HepG2 (cell line): ENCODE results near the gene UBAC1. TPM values are rescaled to one million over a fixed set of nuclear protein-coding genes. Genes with fewer than 3 reads are reported as not detected.

Experiments
- AGO2 ChIP-seq: fragments of 200-400 bp; formaldehyde crosslinking; optimal IDR thresholded peaks from 2 replicates; pipeline ENCODE3; 2017; ENCODE audit warnings: mild to moderate bottlenecking, low read depth, low read length, moderate library complexity
- BORCS8-MEF2B ChIP-seq: sonication (generic); formaldehyde crosslinking; IDR thresholded peaks from 2 replicates; pipeline ENCODE4 v1.8.0; 2022; ENCODE audit warnings: mild to moderate bottlenecking, missing genetic modification reagents
- ELF1 ChIP-seq: sonication (generic); formaldehyde crosslinking; IDR thresholded peaks from 2 replicates; pipeline ENCODE4 v1.4.0; 2020; ENCODE audit warnings: missing genetic modification reagents
- ETV5 ChIP-seq: IDR thresholded peaks from 2 replicates; pipeline ENCODE4 v1.6.1; 2018; ENCODE audit warnings: missing biosample characterization, missing genetic modification reagents, inconsistent platforms, borderline replicate concordance
- FOXP1 ChIP-seq, 2 experiments: fragments of 450-650 bp in 1 of 2; IDR thresholded peaks; 2 replicates each; pipeline ENCODE4 v1.6.1; 2017 to 2018; ENCODE audit warnings: antibody characterized with exemption in 1 of 2
- GABPB1 ChIP-seq: IDR thresholded peaks from 2 replicates; pipeline ENCODE4 v1.6.1; 2016; ENCODE audit warnings: mild to moderate bottlenecking, missing genetic modification reagents, moderate library complexity, missing compliant biosample characterization
- ISX ChIP-seq: sonication (generic); formaldehyde crosslinking; conservative IDR thresholded peaks from 2 replicates; pipeline ENCODE4 v1.5.0; 2020; ENCODE audit warnings: missing genetic modification reagents
- NFYB ChIP-seq: sonication (generic); formaldehyde crosslinking; IDR thresholded peaks from 2 replicates; pipeline ENCODE4 v1.4.0; 2020; ENCODE audit warnings: missing genetic modification reagents
- RARG ChIP-seq: sonication (generic); formaldehyde crosslinking; IDR thresholded peaks from 2 replicates; pipeline ENCODE4 v1.4.0; 2020; ENCODE audit warnings: low read depth, mild to moderate bottlenecking, missing genetic modification reagents
- RBM22 ChIP-seq: fragments of 200-400 bp; formaldehyde crosslinking; optimal IDR thresholded peaks from 2 replicates; pipeline ENCODE3; 2017; ENCODE audit warnings: mild to moderate bottlenecking, low read length, moderate library complexity
- RFXAP ChIP-seq: sonication (generic); formaldehyde crosslinking; IDR thresholded peaks from 2 replicates; pipeline ENCODE4 v1.4.0; 2020; ENCODE audit warnings: missing genetic modification reagents, borderline replicate concordance
- SMAD9 ChIP-seq: sonication (generic); formaldehyde crosslinking; IDR thresholded peaks from 2 replicates; pipeline ENCODE4 v1.5.1; 2020; ENCODE audit warnings: mild to moderate bottlenecking, missing genetic modification reagents
- TP53 ChIP-seq: sonication (generic); formaldehyde crosslinking; conservative IDR thresholded peaks from 2 replicates; pipeline ENCODE4 v1.4.0; 2020; ENCODE audit warnings: missing genetic modification reagents
- ZNF256 ChIP-seq: sonication (generic); formaldehyde crosslinking; conservative IDR thresholded peaks from 2 replicates; pipeline ENCODE4 v1.4.0; 2020; ENCODE audit warnings: missing genetic modification reagents
- ZNF335 ChIP-seq: sonication (generic); formaldehyde crosslinking; IDR thresholded peaks from 2 replicates; pipeline ENCODE4 v1.4.0; 2020; ENCODE audit warnings: missing genetic modification reagents
- ZNF432 ChIP-seq: sonication (generic); formaldehyde crosslinking; IDR thresholded peaks from 2 replicates; pipeline ENCODE4 v1.5.0; 2020; ENCODE audit warnings: missing genetic modification reagents, mild to moderate bottlenecking, borderline replicate concordance
- ZNF468 ChIP-seq: sonication (generic); formaldehyde crosslinking; IDR thresholded peaks from 2 replicates; pipeline ENCODE4 v1.8.0; 2022; ENCODE audit warnings: mild to moderate bottlenecking, moderate library complexity, missing genetic modification reagents
- ZNF839 ChIP-seq: sonication (generic); formaldehyde crosslinking; IDR thresholded peaks from 2 replicates; pipeline ENCODE4 v1.4.0; 2020; ENCODE audit warnings: missing genetic modification reagents, mild to moderate bottlenecking, borderline replicate concordance
- ZNF841 ChIP-seq: sonication (generic); formaldehyde crosslinking; IDR thresholded peaks from 2 replicates; pipeline ENCODE4 v1.8.1; 2023; ENCODE audit warnings: missing genetic modification reagents, borderline replicate concordance
- polyA plus RNA-seq, 8 experiments: library from polyadenylated mRNA; depleted of rRNA in 3 of 8; stranded (reverse) in 7 of 8; unstranded in 1 of 8; fragments of >200 nt; fragmentation: Illumina TruSeq in 4 of 8; extraction: Trizol in 4 of 8; gene quantifications; 2 replicates each; pipeline versions ENCODE4 v1.2.1 to v1.2.3, GENCODE V29; 2011 to 2016; ENCODE audit warnings: low read depth in 4 of 8, missing spikeins in 1 of 8, mixed read lengths in 1 of 8; ENCODE audit not compliant: insufficient read depth in 1 of 8
- total RNA-seq, 5 experiments: library from RNA; depleted of rRNA; stranded (reverse); fragments of >200 nt; fragmentation: Illumina TruSeq; extraction: Trizol; gene quantifications; 2 replicates each; pipeline ENCODE4 v1.2.3, GENCODE V29; 2016; ENCODE audit warnings: low read depth in 1 of 5
- TF ChIP-seq, protein P1 (sequence below): sonication (generic); formaldehyde crosslinking; IDR thresholded peaks from 2 replicates; pipeline ENCODE4 v1.4.0; 2020; ENCODE audit warnings: mild to moderate bottlenecking, missing genetic modification reagents, borderline replicate concordance
- TF ChIP-seq, protein P2 (sequence below): sonication (generic); formaldehyde crosslinking; IDR thresholded peaks from 2 replicates; pipeline ENCODE4 v1.4.0; 2020; ENCODE audit warnings: missing genetic modification reagents, borderline replicate concordance
- TF ChIP-seq, protein P3 (sequence below), 2 experiments: sonication (generic) in 1 of 2; formaldehyde crosslinking in 1 of 2; IDR thresholded peaks; 2 replicates each; pipeline versions ENCODE4 v1.5.1 to v1.6.1; 2011 to 2020; ENCODE audit warnings: borderline replicate concordance in 1 of 2, low read depth in 1 of 2, low read length in 1 of 2, mild to moderate bottlenecking in 1 of 2, missing genetic modification reagents in 1 of 2, moderate library complexity in 1 of 2

UBAC1 gene
- total and polyA plus RNA-seq, 2 of the 13 experiments (the other 11 are each of a cell fraction or from before 2014, with no cell fraction given) = 32.2 to 34.1 TPM

DNA sequence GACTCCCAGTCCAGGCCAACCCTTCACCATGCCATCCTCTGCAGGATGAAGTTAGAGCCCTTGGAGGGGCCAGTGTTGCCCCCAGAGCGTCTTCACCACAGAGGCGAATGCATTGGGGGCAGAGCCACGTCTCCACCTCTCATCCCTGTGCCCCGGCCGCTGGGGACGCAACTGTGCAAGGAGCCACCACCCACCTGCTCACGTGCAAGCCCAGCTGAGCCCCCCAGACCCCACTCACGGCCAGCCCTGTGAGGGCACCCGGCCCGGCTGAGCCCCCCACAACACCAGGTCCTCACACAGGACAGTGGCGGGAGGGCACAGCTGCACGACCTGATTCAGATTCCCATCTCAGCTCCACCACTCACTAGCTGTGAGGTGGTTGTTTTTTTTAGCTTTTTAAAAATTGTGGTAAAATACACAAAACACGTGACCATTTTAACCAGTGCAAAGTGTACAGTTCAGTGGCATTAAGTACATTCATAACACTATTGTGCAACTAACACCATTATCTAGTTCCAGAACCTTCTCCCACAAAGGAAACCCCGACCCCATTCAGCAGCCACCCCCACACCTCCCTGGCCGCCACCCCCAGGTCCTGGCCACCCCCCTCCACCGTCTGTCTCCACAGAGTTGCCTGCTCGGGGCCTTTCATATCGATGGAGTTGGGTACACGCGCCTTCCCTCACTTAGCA is 33.5 kb upstream of the UBAC1 start (continued):
- TF ChIP-seq, protein P1, sequence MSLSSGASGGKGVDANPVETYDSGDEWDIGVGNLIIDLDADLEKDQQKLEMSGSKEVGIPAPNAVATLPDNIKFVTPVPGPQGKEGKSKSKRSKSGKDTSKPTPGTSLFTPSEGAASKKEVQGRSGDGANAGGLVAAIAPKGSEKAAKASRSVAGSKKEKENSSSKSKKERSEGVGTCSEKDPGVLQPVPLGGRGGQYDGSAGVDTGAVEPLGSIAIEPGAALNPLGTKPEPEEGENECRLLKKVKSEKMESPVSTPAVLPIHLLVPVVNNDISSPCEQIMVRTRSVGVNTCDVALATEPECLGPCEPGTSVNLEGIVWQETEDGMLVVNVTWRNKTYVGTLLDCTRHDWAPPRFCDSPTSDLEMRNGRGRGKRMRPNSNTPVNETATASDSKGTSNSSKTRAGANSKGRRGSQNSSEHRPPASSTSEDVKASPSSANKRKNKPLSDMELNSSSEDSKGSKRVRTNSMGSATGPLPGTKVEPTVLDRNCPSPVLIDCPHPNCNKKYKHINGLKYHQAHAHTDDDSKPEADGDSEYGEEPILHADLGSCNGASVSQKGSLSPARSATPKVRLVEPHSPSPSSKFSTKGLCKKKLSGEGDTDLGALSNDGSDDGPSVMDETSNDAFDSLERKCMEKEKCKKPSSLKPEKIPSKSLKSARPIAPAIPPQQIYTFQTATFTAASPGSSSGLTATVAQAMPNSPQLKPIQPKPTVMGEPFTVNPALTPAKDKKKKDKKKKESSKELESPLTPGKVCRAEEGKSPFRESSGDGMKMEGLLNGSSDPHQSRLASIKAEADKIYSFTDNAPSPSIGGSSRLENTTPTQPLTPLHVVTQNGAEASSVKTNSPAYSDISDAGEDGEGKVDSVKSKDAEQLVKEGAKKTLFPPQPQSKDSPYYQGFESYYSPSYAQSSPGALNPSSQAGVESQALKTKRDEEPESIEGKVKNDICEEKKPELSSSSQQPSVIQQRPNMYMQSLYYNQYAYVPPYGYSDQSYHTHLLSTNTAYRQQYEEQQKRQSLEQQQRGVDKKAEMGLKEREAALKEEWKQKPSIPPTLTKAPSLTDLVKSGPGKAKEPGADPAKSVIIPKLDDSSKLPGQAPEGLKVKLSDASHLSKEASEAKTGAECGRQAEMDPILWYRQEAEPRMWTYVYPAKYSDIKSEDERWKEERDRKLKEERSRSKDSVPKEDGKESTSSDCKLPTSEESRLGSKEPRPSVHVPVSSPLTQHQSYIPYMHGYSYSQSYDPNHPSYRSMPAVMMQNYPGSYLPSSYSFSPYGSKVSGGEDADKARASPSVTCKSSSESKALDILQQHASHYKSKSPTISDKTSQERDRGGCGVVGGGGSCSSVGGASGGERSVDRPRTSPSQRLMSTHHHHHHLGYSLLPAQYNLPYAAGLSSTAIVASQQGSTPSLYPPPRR = no peak
- TF ChIP-seq ZNF839 (CRISPR knock-in tag) = no peak
- TF ChIP-seq, protein P2, sequence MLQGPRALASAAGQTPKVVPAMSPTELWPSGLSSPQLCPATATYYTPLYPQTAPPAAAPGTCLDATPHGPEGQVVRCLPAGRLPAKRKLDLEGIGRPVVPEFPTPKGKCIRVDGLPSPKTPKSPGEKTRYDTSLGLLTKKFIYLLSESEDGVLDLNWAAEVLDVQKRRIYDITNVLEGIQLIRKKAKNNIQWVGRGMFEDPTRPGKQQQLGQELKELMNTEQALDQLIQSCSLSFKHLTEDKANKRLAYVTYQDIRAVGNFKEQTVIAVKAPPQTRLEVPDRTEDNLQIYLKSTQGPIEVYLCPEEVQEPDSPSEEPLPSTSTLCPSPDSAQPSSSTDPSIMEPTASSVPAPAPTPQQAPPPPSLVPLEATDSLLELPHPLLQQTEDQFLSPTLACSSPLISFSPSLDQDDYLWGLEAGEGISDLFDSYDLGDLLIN (CRISPR knock-in tag) = no peak
- TF ChIP-seq ZNF256 (CRISPR knock-in tag) = no peak
- no peak; the same call in 1 of the 2 replicates for TF ChIP-seq ETV5 (CRISPR knock-in tag)
- no peak for TF ChIP-seq TP53
- TF ChIP-seq ISX (CRISPR knock-in tag) = no peak
- no peak for TF ChIP-seq GABPB1 (CRISPR knock-in tag)
- no peak for TF ChIP-seq ZNF468
- TF ChIP-seq, protein P3, sequence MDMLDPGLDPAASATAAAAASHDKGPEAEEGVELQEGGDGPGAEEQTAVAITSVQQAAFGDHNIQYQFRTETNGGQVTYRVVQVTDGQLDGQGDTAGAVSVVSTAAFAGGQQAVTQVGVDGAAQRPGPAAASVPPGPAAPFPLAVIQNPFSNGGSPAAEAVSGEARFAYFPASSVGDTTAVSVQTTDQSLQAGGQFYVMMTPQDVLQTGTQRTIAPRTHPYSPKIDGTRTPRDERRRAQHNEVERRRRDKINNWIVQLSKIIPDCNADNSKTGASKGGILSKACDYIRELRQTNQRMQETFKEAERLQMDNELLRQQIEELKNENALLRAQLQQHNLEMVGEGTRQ (IDR thresholded peaks at IDR 0.05; ENCODE audit: low read depth, low read length) = peak; percentile 51
- TF ChIP-seq, protein P3 (CRISPR knock-in tag; IDR thresholded peaks at IDR 0.05; ENCODE audit: borderline replicate concordance) = no peak; the same call in 1 of the 2 replicates
- TF ChIP-seq SMAD9 (CRISPR knock-in tag) = no peak
- TF ChIP-seq RBM22 = no peak
- TF ChIP-seq ZNF335 (CRISPR knock-in tag) = no peak
- TF ChIP-seq RFXAP = no peak; the same call in 1 of the 2 replicates
- TF ChIP-seq BORCS8-MEF2B (CRISPR knock-in tag) = peak; percentile 26; the same call in 1 of the 2 replicates
- no peak for TF ChIP-seq RARG (CRISPR knock-in tag)
- no peak for TF ChIP-seq ZNF432
- no peak for TF ChIP-seq FOXP1 (IDR thresholded peaks at IDR 0.05)
- TF ChIP-seq FOXP1 (CRISPR knock-in tag; IDR thresholded peaks at IDR 0.05) = no peak
- no peak for TF ChIP-seq AGO2
- TF ChIP-seq ELF1 (CRISPR knock-in tag) = no peak
- no peak for TF ChIP-seq ZNF841 (CRISPR knock-in tag)
- no peak for TF ChIP-seq NFYB (CRISPR knock-in tag)
